SU-DHL-6 (cell line): ENCODE measurements around the gene NVL.

Experiments
- EZH2phosphoT487 ChIP-seq: fragments of 200-600 bp; sonication (generic), shearing (Covaris generic); conservative IDR thresholded peaks from 2 replicates; pipeline ENCODE4 v1.6.1; 2018; ENCODE audit warnings: mild to moderate bottlenecking, antibody characterized with exemption, low read length, moderate library complexity, mixed read lengths
- TF ChIP-seq, protein P1 (sequence below): fragments of 200-600 bp; sonication (generic); IDR thresholded peaks from one replicate; pipeline ENCODE4 v1.5.1; 2017; ENCODE audit warnings: antibody characterized with exemption, mild to moderate bottlenecking, low read length, moderate library complexity; ENCODE audit not compliant: insufficient read depth, poor library complexity, severe bottlenecking

DNA sequence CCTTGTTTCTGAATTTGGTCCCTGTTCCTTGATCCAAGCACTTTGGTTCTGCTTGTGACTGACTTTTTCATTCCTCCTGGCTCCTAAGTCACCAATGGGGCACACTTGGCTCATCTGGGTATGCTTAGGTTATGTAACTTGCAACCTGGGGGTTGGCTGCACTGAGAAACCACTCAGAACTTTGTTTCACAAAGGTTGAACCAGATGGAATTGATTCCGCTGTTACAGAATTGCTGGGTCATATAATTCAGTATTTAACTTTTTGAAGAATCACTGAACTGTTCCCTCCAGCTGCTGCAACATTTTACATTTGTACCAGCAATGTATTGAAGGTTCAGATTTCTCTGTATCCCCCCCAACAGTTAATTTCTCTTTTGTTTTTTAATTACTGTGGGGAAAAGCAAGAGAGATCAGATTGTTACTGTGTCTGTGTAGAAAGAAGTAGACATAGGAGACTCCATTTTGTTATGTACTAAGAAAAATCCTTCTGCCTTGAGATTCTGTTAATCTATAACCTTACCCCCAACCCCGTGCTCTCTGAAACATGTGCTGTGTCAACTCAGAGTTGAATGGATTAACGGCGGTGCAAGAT lies 9.6 kb upstream of the NVL start:
- TF ChIP-seq, protein P1, sequence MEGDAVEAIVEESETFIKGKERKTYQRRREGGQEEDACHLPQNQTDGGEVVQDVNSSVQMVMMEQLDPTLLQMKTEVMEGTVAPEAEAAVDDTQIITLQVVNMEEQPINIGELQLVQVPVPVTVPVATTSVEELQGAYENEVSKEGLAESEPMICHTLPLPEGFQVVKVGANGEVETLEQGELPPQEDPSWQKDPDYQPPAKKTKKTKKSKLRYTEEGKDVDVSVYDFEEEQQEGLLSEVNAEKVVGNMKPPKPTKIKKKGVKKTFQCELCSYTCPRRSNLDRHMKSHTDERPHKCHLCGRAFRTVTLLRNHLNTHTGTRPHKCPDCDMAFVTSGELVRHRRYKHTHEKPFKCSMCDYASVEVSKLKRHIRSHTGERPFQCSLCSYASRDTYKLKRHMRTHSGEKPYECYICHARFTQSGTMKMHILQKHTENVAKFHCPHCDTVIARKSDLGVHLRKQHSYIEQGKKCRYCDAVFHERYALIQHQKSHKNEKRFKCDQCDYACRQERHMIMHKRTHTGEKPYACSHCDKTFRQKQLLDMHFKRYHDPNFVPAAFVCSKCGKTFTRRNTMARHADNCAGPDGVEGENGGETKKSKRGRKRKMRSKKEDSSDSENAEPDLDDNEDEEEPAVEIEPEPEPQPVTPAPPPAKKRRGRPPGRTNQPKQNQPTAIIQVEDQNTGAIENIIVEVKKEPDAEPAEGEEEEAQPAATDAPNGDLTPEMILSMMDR, result no peak
- TF ChIP-seq EZH2phosphoT487, result no peak
